A673 (cell line): Measurements from ENCODE around the gene UVSSA. TPM values are rescaled to one million over a fixed set of nuclear protein-coding genes. Genes with fewer than 3 reads are reported as not detected.

ENCODE experiments used
- BruUV-seq: library from RNA; stranded (reverse); fragments of 400-500 nt; replicated peaks from 2 replicates; lab custom pipeline; 2021; lab: Mats Ljungman, UMichigan
- CTCF ChIA-PET: fragments of 300-600 bp; sonication (Branson Sonifier 250); formaldehyde crosslinking; loops from one replicate; lab custom pipeline; 2022; ENCODE audit warnings: antibody characterized with exemption; lab: Charles Lee
- POLR2A ChIA-PET: fragments of 300-600 bp; sonication (Branson Sonifier 250); formaldehyde crosslinking; loops from one replicate; lab custom pipeline; 2022; ENCODE audit warnings: antibody characterized with exemption; ENCODE audit not compliant: low non-redundant PET; lab: Charles Lee
- DNase-seq: peaks from one replicate; pipeline ENCODE4 v3.0.0-alpha.2; 2015; ENCODE audit warnings: low spot score
- H3K27ac ChIP-seq: fragments of 200-600 bp; sonication (generic); 2 replicates; pipeline ENCODE4 v1.5.1; 2016; ENCODE audit warnings: mixed run types, low read depth, mild to moderate bottlenecking, mixed read lengths, antibody characterized with exemption, low read length; ENCODE audit not compliant: poor library complexity, severe bottlenecking
- H3K27me3 ChIP-seq: fragments of 200-600 bp; sonication (generic); replicated peaks from 2 replicates; pipeline ENCODE4 v1.6.1; 2017; ENCODE audit warnings: mixed run types, low read depth, mild to moderate bottlenecking, mixed read lengths, antibody characterized with exemption, low read length; ENCODE audit not compliant: insufficient read depth, poor library complexity
- H3K36me3 ChIP-seq: fragments of 200-600 bp; sonication (generic); 2 replicates; pipeline ENCODE4 v1.6.1; 2016; ENCODE audit warnings: mixed run types, mild to moderate bottlenecking, mixed read lengths, antibody characterized with exemption, low read length; ENCODE audit not compliant: insufficient read depth, poor library complexity, severe bottlenecking
- H3K4me1 ChIP-seq: fragments of 200-600 bp; sonication (generic); 2 replicates; pipeline ENCODE4 v1.6.1; 2017; ENCODE audit warnings: mixed run types, mild to moderate bottlenecking, mixed read lengths, antibody characterized with exemption, low read length; ENCODE audit not compliant: insufficient read depth, poor library complexity, severe bottlenecking
- H3K4me3 ChIP-seq: fragments of 200-600 bp; sonication (generic); 2 replicates; pipeline ENCODE4 v1.5.1; 2016; ENCODE audit warnings: low read depth, mixed run types, mild to moderate bottlenecking, mixed read lengths, low read length; ENCODE audit not compliant: poor library complexity, severe bottlenecking
- H3K9me3 ChIP-seq: fragments of 200-600 bp; sonication (generic); 2 replicates; pipeline ENCODE4 v1.6.1; 2016; ENCODE audit warnings: mixed run types, low read depth, mild to moderate bottlenecking, mixed read lengths, antibody characterized with exemption, low read length; ENCODE audit not compliant: poor library complexity, severe bottlenecking
- CTCF ChIP-seq: fragments of 300-800, 200-600 bp; sonication (generic); conservative IDR thresholded peaks from 2 replicates; pipeline ENCODE4 v1.5.1; 2017; ENCODE audit warnings: low read depth, mild to moderate bottlenecking, antibody characterized with exemption, low read length, moderate library complexity, mixed read lengths
- EZH2 ChIP-seq: fragments of 200-600 bp; sonication (generic); IDR thresholded peaks from 2 replicates; pipeline ENCODE4 v1.6.1; 2017; ENCODE audit warnings: borderline replicate concordance, low read depth, mild to moderate bottlenecking, mixed read lengths, antibody characterized with exemption, low read length; ENCODE audit not compliant: poor library complexity, severe bottlenecking
- intact Hi-C: fragments of 100-400 bp; cut with micrococcal nuclease; formaldehyde crosslinking; loops from one replicate; pipeline ENCODE4 v1.10.0; 2022; ENCODE audit not compliant: unreplicated experiment
- total RNA-seq: library from RNA; stranded (reverse); gene quantifications from 2 replicates; pipeline ENCODE4 v1.2.3, GENCODE V29; 2021

The UVSSA gene
- total RNA-seq, 1 experiment from 2014 or later: 20.3 TPM

GRCh38 chr4:1359144-1359501 lies 12.1 kb downstream of the UVSSA start:
- BruUV-seq: no TSS peak
- intact Hi-C loops: loop anchor here (5.0 kb wide), 1 partner anchor 268 kb away; no protein-coding TSS in a partner anchor
- no peak for TF ChIP-seq EZH2
- TF ChIP-seq CTCF: no peak
- H3K27ac ChIP-seq: no peak overlapping the region
- H3K4me3 ChIP-seq: no peak overlapping the region
- H3K36me3 ChIP-seq: no peaks in the 10 kb centered on the region
- POLR2A ChIA-PET: no interaction called here
- no peaks in the 10 kb centered on the region for H3K27me3 ChIP-seq
- H3K4me1 ChIP-seq: no peaks in the 10 kb centered on the region
- CTCF ChIA-PET: no interaction called here
- DNase-seq: no peak
- no peaks in the 10 kb centered on the region for H3K9me3 ChIP-seq

GRCh38 chr4:1359976-1360375 lies 13.0 kb downstream of the UVSSA start:
- intact Hi-C loops: loop anchor here (5.0 kb wide), 1 partner anchor 267 kb away; no protein-coding TSS in a partner anchor
- no TSS peak for BruUV-seq
- POLR2A ChIA-PET: no interaction called here

GRCh38 chr4:1360423-1361283 lies 13.6 kb downstream of the UVSSA start:
- no peak for TF ChIP-seq EZH2
- TF ChIP-seq CTCF: no peak
- H3K4me3 ChIP-seq: no peak overlapping the region
- H3K36me3 ChIP-seq: no peaks in the 10 kb centered on the region
- no peak overlapping the region for H3K27ac ChIP-seq
- no TSS peak for BruUV-seq
- H3K4me1 ChIP-seq: no peaks in the 10 kb centered on the region
- ChIA-PET POLR2A (no interaction called here), CTCF (no interaction called here)
- DNase-seq: no peak
- no peaks in the 10 kb centered on the region for H3K9me3 ChIP-seq
- intact Hi-C loops: no loop called here
- H3K27me3 ChIP-seq: no peaks in the 10 kb centered on the region

More at GRCh38 chr4:1359976-1360375, 13.0 kb downstream of the UVSSA start:
- Histone ChIP-seq H3K4me1 (no peaks in the 10 kb centered on the region), H3K27ac (no peak overlapping the region), H3K4me3 (no peak overlapping the region), H3K36me3 (no peaks in the 10 kb centered on the region), H3K9me3 (no peaks in the 10 kb centered on the region), H3K27me3 (no peaks in the 10 kb centered on the region)
- TF ChIP-seq CTCF: no peak
- TF ChIP-seq EZH2: no peak
- CTCF ChIA-PET: no interaction called here
- no peak for DNase-seq
